ENCODE measurements around the gene MAST4. TPM values are rescaled to one million over a fixed set of nuclear protein-coding genes. Genes with fewer than 3 reads are reported as not detected.

Gene MAST4
- total RNA-seq, 2 donors from 2014 or later: 41.1 to 64.8 TPM

GRCh38 chr5:66872736-66873331 lies 276.6 kb downstream of the MAST4 start:
- no peak for ATAC-seq
- no peak for DNase-seq
- intact Hi-C loops (cut with DNase I): no loop called here

DNA sequence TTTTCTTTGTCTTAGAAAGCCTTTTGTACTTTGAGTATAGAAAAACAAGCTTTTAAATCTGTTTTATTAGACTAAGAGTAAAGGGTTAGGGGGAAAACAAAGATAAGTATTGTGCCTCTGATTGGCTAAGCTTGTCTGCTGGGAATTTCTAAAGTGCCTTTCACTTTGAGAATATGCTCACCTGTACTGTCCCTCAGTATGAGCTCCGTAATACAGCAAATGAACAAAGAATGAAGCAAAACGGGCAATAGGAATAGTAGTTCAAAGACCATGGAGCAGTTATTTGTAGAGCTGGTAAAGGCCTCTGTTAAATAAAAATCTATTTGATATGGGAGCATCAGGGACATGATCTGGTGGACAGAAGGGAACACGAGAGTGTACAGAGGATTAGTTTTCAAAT lies 277.8 kb downstream of the MAST4 start:
- ATAC-seq: no peak
- intact Hi-C loops (cut with DNase I): no loop called here
- no peak for DNase-seq

DNA sequence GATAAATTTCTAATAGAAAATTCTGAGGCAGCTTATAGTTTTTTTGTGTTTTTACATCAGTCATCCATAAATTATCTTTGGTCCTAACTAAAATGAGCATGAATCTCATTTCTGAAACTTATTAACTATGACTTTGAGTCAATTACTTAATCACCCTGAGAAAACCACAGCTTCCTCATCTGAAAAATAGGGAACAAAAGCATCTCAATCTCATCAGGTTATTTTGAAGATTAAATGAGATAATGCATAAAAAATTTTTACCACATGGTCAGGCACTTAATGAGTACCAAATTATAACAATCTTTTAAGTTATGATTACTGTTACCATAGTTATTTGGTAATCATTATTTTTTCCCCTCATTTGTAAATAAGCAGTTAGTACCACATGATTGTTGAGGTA lies 279.1 kb downstream of the MAST4 start:
- intact Hi-C loops (cut with DNase I): no loop called here
- no peak for ATAC-seq

GRCh38 chr5:66876266-66876807 lies 280.1 kb downstream of the MAST4 start:
- intact Hi-C loops (cut with DNase I): no loop called here
- peak in 1 of 2 donors; percentile 31 for ATAC-seq
- no peak for DNase-seq

More for the DNA sequence above, 279.1 kb downstream of the MAST4 start:
- no peak for DNase-seq

DNA sequence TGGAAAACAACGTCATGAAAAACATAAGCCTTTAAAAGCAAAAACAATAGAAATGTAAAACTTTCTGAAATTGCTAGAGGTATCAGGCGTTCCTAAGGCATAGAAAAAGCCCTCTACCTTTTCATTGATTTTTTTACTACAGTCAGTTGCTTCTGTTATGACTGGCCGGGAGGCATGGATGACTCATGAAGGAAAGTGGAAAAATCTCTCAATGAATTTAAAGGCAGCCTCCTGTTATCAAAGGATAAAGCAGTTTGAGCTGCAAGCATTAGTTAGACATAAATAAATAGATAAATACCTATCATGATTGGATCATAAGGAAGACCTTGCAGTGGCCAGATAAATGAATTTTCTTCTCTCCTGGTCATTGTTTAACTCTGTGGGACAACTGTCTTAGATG lies 281.6 kb downstream of the MAST4 start:
- DNase-seq (no peak), ATAC-seq (no peak)
- intact Hi-C loops (cut with DNase I): no loop called here

GRCh38 chr5:66880401-66880800 lies 284.2 kb downstream of the MAST4 start:
- intact Hi-C loops (cut with DNase I): no loop called here
- DNase-seq: no peak
- no peak for ATAC-seq

DNA sequence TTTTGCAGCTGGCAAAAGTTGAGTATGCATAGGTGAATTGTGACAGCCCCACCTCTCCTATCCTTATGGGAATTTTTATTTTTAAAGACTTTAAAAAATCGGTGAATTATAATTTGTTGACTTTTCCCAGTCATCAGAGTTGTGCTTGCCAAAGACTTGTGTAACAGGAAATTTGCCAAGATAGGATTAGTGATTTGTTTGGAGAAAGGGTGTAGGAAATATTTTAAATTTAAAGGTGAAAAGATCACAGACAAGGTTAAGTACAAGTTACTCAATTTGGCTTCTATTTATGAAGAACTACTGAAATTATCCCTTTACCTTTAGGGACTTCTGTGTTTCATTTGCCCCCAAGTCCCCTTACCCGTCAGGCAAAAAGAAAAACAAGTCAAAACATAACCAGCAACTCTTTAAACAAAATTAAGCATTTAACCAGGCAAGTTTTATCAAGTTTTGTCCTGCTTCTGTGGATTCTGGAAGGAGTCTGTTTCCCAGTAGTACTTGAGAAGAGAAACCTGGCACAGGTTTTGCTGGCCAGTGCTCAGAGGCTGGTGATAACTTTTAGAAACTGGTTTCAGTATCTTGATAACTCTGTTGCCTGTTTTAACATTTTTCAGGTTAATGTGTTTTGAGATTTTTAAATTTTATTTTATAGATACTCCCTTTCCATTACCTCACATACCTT lies 285.4 kb downstream of the MAST4 start:
- peak; percentile 32 for DNase-seq
- ATAC-seq: peak; percentile 34 to 79
- intact Hi-C loops (cut with DNase I): no loop called here

- peak in 1 of 2 donors; percentile 93 for ATAC-seq
- intact Hi-C loops (cut with DNase I): no loop called here
These were observed 286.5 kb downstream of the MAST4 start for GRCh38 chr5:66882606-66883227.

GRCh38 chr5:66884564-66885243 lies 288.5 kb downstream of the MAST4 start:
- DNase-seq: no peak
- intact Hi-C loops (cut with DNase I): no loop called here
- no peak for ATAC-seq

More at GRCh38 chr5:66882606-66883227, 286.5 kb downstream of the MAST4 start:
- no peak for DNase-seq

- intact Hi-C loops (cut with DNase I): no loop called here
- ATAC-seq (no peak), DNase-seq (no peak)
These were observed 290.7 kb downstream of the MAST4 start for GRCh38 chr5:66886941-66887340.

DNA sequence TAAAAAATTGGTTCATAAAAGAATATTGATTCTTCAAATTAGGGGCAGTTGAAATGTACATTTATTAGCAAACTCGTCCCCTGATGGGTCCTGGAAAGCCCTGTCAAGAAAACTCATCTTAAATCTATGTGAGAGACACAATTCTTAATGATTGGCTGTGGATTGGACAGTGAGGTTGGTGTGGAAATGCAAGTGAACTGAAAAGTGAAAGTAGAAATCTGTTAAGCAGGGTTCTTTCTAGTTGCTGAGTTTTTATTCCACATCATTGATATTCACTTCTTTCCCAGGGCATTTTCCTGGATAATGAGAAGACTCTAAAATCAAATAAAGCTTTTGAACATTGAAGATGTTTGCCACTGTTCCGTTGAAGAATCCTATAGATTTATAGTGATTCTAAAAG lies 292.4 kb downstream of the MAST4 start:
- ATAC-seq: no peak
- intact Hi-C loops (cut with DNase I): no loop called here

GRCh38 chr5:66889056-66889455 lies 292.9 kb downstream of the MAST4 start:
- DNase-seq (no peak), ATAC-seq (no peak)
- intact Hi-C loops (cut with DNase I): no loop called here

More for the DNA sequence above, 292.4 kb downstream of the MAST4 start:
- DNase-seq: no peak

DNA sequence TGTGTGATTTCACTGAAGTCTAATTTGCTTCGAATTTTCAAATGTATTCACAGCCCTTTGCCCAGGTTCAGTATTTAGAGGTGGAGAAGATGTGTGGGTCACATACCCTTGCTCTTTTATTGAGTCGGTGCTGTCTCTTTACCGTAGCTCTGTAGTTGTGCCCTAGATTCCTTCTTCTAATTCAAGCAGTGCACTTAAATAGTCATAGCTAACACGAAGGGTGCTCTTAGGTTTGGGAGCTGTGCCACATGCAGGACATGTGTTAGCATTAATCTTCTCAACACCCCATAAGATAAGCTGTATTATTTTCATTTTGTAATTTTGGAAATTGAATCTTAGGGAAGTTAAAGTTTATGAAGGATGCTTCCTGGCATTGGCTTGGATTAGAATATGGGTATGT lies 293.3 kb downstream of the MAST4 start:
- DNase-seq (peak; percentile 27), ATAC-seq (peak; percentile 20 to 54)
- intact Hi-C loops (cut with DNase I): no loop called here

DNA sequence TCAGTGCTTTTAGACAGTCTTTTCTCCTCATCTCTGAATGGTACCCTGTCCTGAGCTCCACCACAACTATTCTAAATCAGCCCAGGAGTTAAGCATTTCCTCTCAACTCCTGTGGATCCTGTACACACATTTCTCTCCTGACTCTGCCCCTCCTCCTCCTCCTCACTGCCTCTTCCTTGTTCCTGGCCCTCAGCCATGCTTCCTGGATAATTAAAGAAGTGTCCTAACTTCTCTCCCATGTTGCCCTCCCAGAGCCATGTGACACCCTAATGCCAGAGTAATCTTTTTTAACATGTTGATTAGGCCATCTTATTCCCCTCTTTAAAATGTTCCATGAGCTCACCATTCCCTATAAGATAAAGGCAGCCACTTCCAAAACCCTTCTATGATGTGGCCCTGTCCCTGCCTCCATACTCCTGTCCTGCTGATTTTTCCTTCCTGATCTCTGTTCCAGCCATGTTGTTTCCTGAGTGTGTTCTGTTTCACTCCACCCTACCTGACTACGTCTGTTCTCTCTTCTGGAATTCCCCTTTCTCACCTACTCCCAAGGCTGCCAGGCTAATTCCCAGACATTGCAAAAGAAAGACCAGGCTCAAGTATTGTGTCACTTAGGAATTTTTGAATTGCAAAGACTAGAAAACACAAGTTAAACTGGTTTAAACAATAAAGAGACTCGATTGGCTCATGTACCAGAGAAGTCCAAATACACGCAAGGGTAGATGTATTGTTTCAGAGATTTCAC lies 295.2 kb downstream of the MAST4 start:
- intact Hi-C loops (cut with DNase I): no loop called here
- peak; percentile 41 for DNase-seq
- peak; percentile 59 to 75 for ATAC-seq

DNA sequence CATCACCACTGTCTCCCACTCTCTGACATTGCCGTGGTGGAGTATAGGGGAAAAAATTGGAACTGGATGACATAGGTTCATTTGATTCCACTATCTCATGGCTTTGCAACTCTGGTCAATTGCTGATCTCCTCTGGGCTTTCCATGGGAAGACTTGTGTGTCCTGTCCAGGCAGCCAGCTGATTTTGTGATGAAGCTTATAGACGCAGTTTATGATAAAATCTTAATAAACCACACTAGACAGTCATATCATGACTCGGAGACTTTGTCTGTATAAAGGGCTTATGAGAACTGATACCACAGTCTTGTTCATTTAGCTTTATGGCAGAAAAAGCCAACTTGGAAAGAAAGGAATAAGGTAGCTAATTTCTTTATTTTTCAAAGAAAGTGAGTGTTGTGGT lies 296.5 kb downstream of the MAST4 start:
- intact Hi-C loops (cut with DNase I): no loop called here
- no peak for ATAC-seq
- no peak for DNase-seq

DNA sequence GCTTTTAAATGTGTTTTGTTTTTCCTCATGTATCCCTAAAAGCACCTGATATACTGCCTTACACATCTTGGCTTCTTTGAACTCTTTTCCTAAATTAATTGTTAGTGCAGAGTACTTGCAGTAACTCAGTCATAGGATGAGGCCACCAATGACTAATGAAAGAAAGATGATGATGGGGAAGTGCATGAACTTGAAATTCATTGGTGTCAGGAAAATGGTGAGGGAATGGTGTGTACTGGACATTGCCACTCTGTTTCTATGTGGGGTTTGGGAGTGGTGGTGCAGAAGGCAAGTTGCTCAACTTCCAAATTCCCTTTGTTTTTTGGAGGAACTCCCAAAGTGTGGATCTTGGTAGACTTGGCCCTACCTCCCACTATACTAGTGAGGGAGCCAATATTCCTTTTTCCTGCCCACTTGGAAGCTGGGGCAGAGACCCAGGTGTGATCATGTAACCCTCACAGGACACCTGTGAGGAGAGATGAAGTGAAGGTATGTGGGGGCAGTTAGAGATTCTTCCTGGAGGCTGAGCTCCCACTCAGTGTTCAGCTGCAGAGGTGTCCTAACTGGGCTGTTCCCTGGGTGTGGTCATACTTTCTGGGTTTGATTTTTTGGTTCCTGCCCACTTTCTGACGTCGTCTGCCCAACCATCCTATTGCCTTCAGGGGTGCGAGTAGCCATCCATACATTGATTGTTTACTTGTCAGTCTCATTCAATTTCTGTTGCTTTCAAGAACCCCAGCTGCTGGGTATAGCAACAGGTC lies 298.5 kb downstream of the MAST4 start:
- no peak for DNase-seq
- ATAC-seq: peak in 1 of 2 donors; percentile 16
- intact Hi-C loops (cut with DNase I): no loop called here

- no peak for DNase-seq
- ATAC-seq: no peak
- intact Hi-C loops (cut with DNase I): no loop called here
These were observed 300.0 kb downstream of the MAST4 start for GRCh38 chr5:66896171-66896570.

DNA sequence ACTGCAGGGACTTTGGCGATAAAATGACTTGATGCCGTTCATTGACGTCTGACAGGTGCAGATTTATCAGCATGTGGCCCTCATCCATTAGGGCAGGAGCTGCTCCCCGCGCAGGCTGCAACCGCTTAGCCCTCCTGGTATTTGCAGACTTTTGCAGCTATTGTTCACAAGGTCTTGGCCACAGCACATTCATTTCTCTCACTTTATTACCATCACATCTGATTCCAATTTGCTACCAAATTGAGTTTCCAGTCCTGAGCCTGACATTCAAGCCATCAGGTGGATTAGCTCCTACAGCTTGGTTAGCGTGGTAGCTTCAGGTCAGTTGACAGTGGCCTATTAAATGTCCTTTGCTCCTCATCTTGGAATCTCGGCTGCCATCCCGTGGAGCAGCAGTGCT lies 301.2 kb downstream of the MAST4 start:
- DNase-seq (no peak), ATAC-seq (no peak)
- intact Hi-C loops (cut with DNase I): no loop called here

Measured in left cardiac atrium (tissue), 4 donors.